Stimulated activated CD4-positive, alpha-beta T cell treated with anti-CD3 and anti-CD28 coated beads, Interleukin-4, amount 100 ng/mL, for 4 hours (primary cell): ENCODE measurements around the gene LRRFIP2.

Experiments
- DNase-seq, 2 experiments: peaks; one replicate each; pipeline ENCODE4 v3.0.0-alpha.2; 2020

The LRRFIP2 gene

GRCh38 chr3:37112987-37113386 is 61.4 kb downstream of the LRRFIP2 start:
- no peak for DNase-seq

- DNase-seq, result no peak
Measured at GRCh38 chr3:37111199-37111598, 63.2 kb downstream of the LRRFIP2 start.

GRCh38 chr3:37107846-37108245 is 66.5 kb downstream of the LRRFIP2 start:
- no peak for DNase-seq

- DNase-seq, result no peak
Measured at GRCh38 chr3:37103103-37103808, 71.1 kb downstream of the LRRFIP2 start.

- no peak for DNase-seq
Measured at GRCh38 chr3:37100411-37100810, 74.0 kb downstream of the LRRFIP2 start.

GRCh38 chr3:37099469-37099868 is 74.9 kb downstream of the LRRFIP2 start:
- no peak for DNase-seq

GRCh38 chr3:37098884-37099283 is 75.5 kb downstream of the LRRFIP2 start:
- no peak for DNase-seq

- DNase-seq, result no peak
Measured at GRCh38 chr3:37097776-37098175, 76.6 kb downstream of the LRRFIP2 start.

- no peak for DNase-seq
Measured at GRCh38 chr3:37096975-37097374, 77.4 kb downstream of the LRRFIP2 start.

GRCh38 chr3:37096288-37096687 is 78.1 kb downstream of the LRRFIP2 start:
- no peak for DNase-seq

GRCh38 chr3:37094636-37095035 is 79.7 kb downstream of the LRRFIP2 start:
- DNase-seq, result no peak

- DNase-seq, result no peak
Measured at GRCh38 chr3:37093481-37093880, 80.9 kb downstream of the LRRFIP2 start.

- DNase-seq, result no peak
Measured at GRCh38 chr3:37092484-37092883, 81.9 kb downstream of the LRRFIP2 start.

- DNase-seq, result no peak
Measured at GRCh38 chr3:37087870-37088269, 86.5 kb downstream of the LRRFIP2 start.

- DNase-seq, result no peak
Measured at GRCh38 chr3:37086918-37087317, 87.5 kb downstream of the LRRFIP2 start.

- no peak for DNase-seq
Measured at GRCh38 chr3:37082317-37082716, 92.1 kb downstream of the LRRFIP2 start.

GRCh38 chr3:37075955-37076354 is 98.4 kb downstream of the LRRFIP2 start:
- no peak for DNase-seq

- no peak for DNase-seq
Measured at GRCh38 chr3:37074178-37074577, 100.2 kb downstream of the LRRFIP2 start.

- no peak for DNase-seq
Measured at GRCh38 chr3:37072892-37073291, 101.5 kb downstream of the LRRFIP2 start.

- DNase-seq, result no peak
Measured at GRCh38 chr3:37071921-37072320, 102.5 kb downstream of the LRRFIP2 start.

- no peak for DNase-seq
Measured at GRCh38 chr3:37068031-37068430, 106.4 kb downstream of the LRRFIP2 start.

- no peak for DNase-seq
Measured at GRCh38 chr3:37067577-37067976, 106.8 kb downstream of the LRRFIP2 start.

GRCh38 chr3:37064747-37065146 is 109.6 kb downstream of the LRRFIP2 start:
- DNase-seq, result no peak

- DNase-seq, result no peak
Measured at GRCh38 chr3:37058117-37058516, 116.3 kb downstream of the LRRFIP2 start.

GRCh38 chr3:37056826-37057225 is 117.6 kb downstream of the LRRFIP2 start:
- no peak for DNase-seq
